SH-SY5Y (cell line): ENCODE results near the gene VWA1.

ENCODE experiments used
- GATA2 ChIP-seq: IDR thresholded peaks from 2 replicates; pipeline ENCODE4 v1.6.1; 2011; ENCODE audit warnings: mild to moderate bottlenecking, low read depth, low read length
- GATA3 ChIP-seq: IDR thresholded peaks from 2 replicates; pipeline ENCODE4 v1.6.1; 2011; ENCODE audit warnings: low read depth, mild to moderate bottlenecking, low read length, moderate library complexity

- TF ChIP-seq GATA3 = no peak
- TF ChIP-seq GATA2 = no peak
Observed at GRCh38 chr1:1433804-1434130, 1.7 kb upstream of the VWA1 start.
